ENCODE measurements around the gene ARHGAP45. TPM values are rescaled to one million over a fixed set of nuclear protein-coding genes. Genes with fewer than 3 reads are reported as not detected.

ARHGAP45 gene
- total and polyA plus RNA-seq, 8 donors = 12.2 to 211 (median 15.8) TPM

DNA sequence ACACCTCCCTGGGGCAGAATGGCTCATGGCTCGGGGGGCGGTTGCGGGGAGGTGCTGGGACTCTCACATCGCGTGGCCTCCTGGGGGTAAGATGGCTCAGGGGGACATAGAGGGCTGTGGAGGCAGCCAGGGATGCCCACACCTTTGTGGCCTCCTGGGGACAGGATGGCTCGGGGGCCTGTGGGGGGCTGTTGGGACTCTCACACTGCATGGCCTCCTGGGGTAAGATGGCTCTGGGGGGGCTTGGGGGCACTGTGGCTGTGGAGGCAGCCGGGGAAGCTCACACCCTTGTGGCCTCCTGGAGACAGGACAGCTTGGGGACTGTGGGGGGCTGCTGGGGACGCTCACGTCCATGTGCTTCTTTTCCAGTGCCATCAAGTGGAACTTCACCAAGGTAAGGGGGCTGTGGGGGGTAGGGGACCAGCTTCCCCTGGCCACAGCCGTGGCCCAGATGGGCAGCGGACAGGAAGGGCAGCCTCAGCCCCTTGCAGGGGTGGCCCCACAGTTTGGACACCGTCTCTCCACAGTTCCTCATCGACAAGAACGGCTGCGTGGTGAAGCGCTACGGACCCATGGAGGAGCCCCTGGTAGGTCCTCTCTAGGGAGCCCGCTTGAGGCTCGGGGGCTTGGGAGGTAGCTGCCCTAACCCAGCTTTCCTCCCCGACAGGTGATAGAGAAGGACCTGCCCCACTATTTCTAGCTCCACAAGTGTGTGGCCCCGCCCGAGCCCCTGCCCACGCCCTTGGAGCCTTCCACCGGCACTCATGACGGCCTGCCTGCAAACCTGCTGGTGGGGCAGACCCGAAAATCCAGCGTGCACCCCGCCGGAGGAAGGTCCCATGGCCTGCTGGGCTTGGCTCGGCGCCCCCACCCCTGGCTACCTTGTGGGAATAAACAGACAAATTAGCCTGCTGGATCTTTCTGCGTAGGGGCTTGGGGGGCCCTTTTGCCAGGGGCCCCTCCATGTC lies 39.2 kb downstream of the ARHGAP45 start:
- TF ChIP-seq, protein P1, sequence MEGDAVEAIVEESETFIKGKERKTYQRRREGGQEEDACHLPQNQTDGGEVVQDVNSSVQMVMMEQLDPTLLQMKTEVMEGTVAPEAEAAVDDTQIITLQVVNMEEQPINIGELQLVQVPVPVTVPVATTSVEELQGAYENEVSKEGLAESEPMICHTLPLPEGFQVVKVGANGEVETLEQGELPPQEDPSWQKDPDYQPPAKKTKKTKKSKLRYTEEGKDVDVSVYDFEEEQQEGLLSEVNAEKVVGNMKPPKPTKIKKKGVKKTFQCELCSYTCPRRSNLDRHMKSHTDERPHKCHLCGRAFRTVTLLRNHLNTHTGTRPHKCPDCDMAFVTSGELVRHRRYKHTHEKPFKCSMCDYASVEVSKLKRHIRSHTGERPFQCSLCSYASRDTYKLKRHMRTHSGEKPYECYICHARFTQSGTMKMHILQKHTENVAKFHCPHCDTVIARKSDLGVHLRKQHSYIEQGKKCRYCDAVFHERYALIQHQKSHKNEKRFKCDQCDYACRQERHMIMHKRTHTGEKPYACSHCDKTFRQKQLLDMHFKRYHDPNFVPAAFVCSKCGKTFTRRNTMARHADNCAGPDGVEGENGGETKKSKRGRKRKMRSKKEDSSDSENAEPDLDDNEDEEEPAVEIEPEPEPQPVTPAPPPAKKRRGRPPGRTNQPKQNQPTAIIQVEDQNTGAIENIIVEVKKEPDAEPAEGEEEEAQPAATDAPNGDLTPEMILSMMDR (IDR thresholded peaks at IDR 0.05) = no peak
- no peak for TF ChIP-seq EP300 (IDR thresholded peaks at IDR 0.05)
- TF ChIP-seq POLR2AphosphoS5 (IDR thresholded peaks at IDR 0.05) = no peak
- no peak for TF ChIP-seq POLR2A (IDR thresholded peaks at IDR 0.05)
- Histone ChIP-seq H3K4me3 (peak overlapping the region in 3 of 4 donors; percentile 71 to 87 (median 83)), H3K4me1 (peaks cover 33 to 61% (median 54%) of the 10 kb centered on the region in 4 donors), H3K27me3 (no peaks in the 10 kb centered on the region), H3K9me3 (no peaks in the 10 kb centered on the region), H3K27ac (peak overlapping the region in 4 of 5 donors; percentile 7 to 100 (median 98)), H3K36me3 (peaks cover 42 to 56% (median 56%) of the 10 kb centered on the region in 4 donors)
- WGBS, 5 donors = 82 to 94% (median 88%) methylated on average over 14 to 32 of the region's 32 CpGs
- no peak for DNase-seq
- intact Hi-C loops (cut with DNase I; ENCODE audit: low total_unique reads) = no loop called here

DNA sequence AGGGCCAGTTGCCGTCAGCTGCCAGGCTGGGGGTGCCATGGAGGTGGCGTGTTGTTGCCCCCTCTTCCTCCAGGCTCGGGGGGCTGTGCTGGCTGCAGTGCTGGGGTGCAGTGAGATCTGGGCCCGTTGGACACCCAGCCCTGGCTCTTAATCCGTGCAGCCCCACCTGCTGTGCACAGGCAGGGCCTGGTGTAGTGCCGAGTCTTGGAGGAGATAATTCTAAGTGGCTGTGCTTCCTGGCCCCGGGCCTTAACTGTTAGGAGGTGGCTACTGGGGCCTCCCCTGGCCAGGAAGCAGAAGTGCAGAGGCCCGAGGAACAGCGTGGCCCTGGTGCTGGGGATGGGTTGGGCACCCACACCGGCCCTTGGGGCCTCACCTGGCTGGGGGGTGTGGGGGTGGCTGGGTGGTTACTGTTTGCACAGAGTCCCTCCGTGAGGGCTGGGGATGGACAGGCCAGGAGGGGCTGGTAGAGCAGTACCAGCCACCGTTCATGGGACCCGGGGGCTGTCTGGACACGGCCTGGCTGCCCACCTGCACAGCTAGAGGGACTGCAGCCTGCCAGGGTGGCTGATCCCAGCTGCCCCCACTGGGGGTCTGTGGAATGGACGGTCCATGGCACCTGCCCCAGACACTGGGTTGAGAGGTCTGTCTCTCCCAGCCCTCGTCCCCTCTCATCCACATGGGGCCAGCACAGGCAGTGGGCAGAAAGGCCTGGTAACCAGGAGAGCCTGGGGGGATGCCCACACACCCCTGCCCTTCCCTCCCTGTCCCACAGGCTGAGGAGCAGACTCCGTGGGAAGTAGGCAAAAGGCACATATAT lies 40.1 kb downstream of the ARHGAP45 start:
- Histone ChIP-seq H3K9me3 (no peaks in the 10 kb centered on the region), H3K27ac (peak overlapping the region in 2 of 5 donors; percentile 49 to 99), H3K4me3 (peak overlapping the region in 1 of 4 donors; percentile 7), H3K4me1 (peaks cover 27 to 57% (median 52%) of the 10 kb centered on the region in 4 donors), H3K27me3 (no peaks in the 10 kb centered on the region), H3K36me3 (peaks cover 48 to 65% (median 64%) of the 10 kb centered on the region in 4 donors)
- 45 to 57% (median 56%) methylated on average over 10 to 17 of the region's 17 CpGs for WGBS, 5 donors
- no peak for TF ChIP-seq EP300 (IDR thresholded peaks at IDR 0.05)
- TF ChIP-seq, protein P1 (IDR thresholded peaks at IDR 0.05) = no peak
- no peak for TF ChIP-seq POLR2AphosphoS5 (IDR thresholded peaks at IDR 0.05)
- TF ChIP-seq POLR2A (IDR thresholded peaks at IDR 0.05) = no peak
- intact Hi-C loops (cut with DNase I; ENCODE audit: low total_unique reads) = no loop called here
- DNase-seq = peak in 1 of 2 donors; percentile 48

GRCh38 chr19:1107661-1108261 lies 40.8 kb downstream of the ARHGAP45 start:
- no peak for DNase-seq
- intact Hi-C loops (cut with DNase I; ENCODE audit: low total_unique reads) = no loop called here
- TF ChIP-seq EP300 (IDR thresholded peaks at IDR 0.05) = no peak
- no peak for TF ChIP-seq POLR2AphosphoS5 (IDR thresholded peaks at IDR 0.05)
- TF ChIP-seq POLR2A (IDR thresholded peaks at IDR 0.05) = no peak
- TF ChIP-seq, protein P1 (IDR thresholded peaks at IDR 0.05) = no peak
- H3K27me3 ChIP-seq = no peaks in the 10 kb centered on the region
- peaks cover 27 to 57% (median 52%) of the 10 kb centered on the region in 4 donors for H3K4me1 ChIP-seq
- WGBS, 5 donors = 90 to 93% (median 90%) methylated on average over 17 to 25 of the region's 25 CpGs
- H3K27ac ChIP-seq = peak overlapping the region in 2 of 5 donors; percentile 49 to 99
- peaks cover 49 to 72% (median 72%) of the 10 kb centered on the region in 4 donors for H3K36me3 ChIP-seq
- no peaks in the 10 kb centered on the region for H3K9me3 ChIP-seq
- no peak overlapping the region for H3K4me3 ChIP-seq
